ENCODE data around the gene SRP54.
A peak's percentile ranks its signal among the peaks of the same experiment; 100 is the strongest.

Gene SRP54

DNA sequence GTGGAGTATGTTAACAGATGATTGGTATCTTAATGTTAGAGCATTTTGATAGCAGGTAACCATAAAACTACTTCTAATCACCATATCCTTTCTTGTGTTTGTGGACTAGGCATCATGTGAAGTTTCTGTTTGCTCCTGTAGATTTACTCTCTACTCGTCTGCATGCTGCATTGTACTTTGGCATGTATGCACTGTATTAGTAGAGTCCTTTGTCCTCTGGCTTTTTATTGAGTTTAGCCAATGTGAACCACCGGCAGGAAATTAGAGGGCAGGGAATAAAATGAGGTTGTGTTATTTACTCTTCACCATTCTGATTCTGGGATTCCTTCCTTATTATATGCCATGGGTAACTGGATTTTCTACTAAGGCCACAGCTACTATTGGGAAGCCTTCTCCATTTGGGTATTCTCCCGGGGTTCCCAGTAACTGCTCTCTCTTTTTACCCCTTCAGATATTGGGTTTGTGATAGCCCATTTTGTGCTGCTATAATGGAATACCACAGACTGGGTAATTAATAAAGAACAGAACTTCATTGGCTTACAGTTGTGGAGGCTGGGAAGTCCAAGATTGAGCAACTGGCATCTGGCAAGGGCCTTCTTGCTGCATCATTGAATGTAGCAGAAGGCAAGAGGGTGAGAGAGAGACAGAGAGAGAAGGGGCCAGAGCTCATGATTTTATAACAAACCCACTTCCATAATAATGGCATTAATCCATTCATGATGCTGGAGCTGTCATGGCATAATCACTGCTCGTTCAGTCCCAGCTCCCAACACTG, 85.6 kb downstream of the SRP54 start:
- H3K4me1 Mint-ChIP-seq: peaks cover 4% of the 10 kb centered on the region
- H3K36me3 Mint-ChIP-seq (ENCODE audit: insufficient read depth): peaks cover 31% of the 10 kb centered on the region
- H3K27me3 Mint-ChIP-seq: no peaks in the 10 kb centered on the region
- H3K27ac Mint-ChIP-seq (ENCODE audit: low read depth): peak overlapping the region; percentile 7
- no peak overlapping the region for H3K4me3 Mint-ChIP-seq
- no peak for ATAC-seq (replicated peaks; ENCODE audit: extremely low read depth, poor library complexity, severe bottlenecking)
- no peaks in the 10 kb centered on the region for H3K9me3 Mint-ChIP-seq
- DNase-seq (ENCODE audit: low spot score in 2 of 2): no peak

DNA sequence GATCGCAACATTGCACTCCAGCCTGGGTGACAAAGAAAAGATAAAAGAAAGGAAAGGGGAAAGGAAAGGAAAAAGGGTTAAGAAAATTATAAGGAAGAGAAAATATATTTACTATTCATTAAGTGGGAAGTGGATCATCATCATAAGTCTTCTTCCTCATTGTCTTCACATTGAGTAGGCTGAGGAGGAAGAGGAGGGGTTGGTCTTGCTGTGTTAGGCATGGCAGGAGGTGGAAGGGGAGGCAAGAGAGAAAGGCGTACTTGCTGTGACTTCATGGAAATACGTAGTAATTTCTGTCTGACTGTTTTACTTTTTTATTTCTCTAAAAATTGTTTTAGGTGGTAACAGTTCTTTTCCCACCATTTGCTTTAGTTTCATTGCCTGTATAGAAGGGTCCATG, 89.4 kb downstream of the SRP54 start:
- Mint-ChIP-seq H3K9me3 (no peaks in the 10 kb centered on the region), H3K36me3 (ENCODE audit: insufficient read depth) (peaks cover 32% of the 10 kb centered on the region), H3K27me3 (no peaks in the 10 kb centered on the region), H3K27ac (ENCODE audit: low read depth) (no peak overlapping the region), H3K4me1 (peaks cover 1% of the 10 kb centered on the region), H3K4me3 (no peak overlapping the region)
- no peak for DNase-seq (ENCODE audit: low spot score in 2 of 2)
- ATAC-seq (replicated peaks; ENCODE audit: extremely low read depth, poor library complexity, severe bottlenecking): no peak

DNA sequence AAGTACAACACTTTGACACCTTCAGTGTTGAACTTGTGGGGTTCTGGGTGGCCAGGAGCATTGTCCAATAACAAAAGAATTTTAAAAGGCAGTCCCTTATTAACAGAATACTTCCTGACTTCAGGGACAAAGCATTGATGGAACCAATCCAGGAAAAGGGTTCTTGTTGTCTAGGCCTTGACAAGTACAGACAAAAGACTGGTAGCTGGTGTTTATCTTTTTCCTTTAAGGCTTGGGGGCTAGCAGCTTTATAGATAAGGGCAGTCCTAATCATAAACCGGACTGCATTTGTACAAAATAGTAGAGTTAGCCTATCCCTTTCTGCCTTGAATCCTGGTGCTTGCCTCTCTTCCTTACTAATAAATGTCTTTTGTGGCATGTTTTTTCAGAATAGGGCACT, 90.7 kb downstream of the SRP54 start:
- H3K4me1 Mint-ChIP-seq: no peaks in the 10 kb centered on the region
- DNase-seq (ENCODE audit: low spot score in 2 of 2): no peak

DNA sequence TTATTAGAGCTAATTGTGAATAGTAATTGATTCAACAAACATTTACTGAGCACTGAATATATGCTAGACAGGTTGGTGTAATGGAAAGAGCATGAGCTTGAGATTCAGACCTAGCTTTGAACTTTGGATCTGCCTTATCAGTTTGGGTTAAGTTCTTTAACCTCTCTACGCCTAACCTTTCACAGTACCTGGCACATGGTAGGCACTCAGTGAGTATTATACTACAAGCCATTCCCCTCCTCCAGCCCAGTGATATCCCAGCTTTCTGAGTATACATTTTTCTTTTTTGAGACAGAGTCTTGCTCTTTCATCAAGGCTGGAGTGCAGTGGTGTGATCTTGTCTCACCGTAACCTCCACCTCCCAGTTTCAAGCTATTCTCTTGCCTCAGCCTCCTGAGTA, 95.3 kb downstream of the SRP54 start:
- peak overlapping the region; percentile 32 for H3K27ac Mint-ChIP-seq (ENCODE audit: low read depth)
- no peaks in the 10 kb centered on the region for H3K9me3 Mint-ChIP-seq
- ATAC-seq (replicated peaks; ENCODE audit: extremely low read depth, poor library complexity, severe bottlenecking): no peak
- no peak for DNase-seq (ENCODE audit: low spot score in 2 of 2)
- peaks cover 30% of the 10 kb centered on the region for H3K36me3 Mint-ChIP-seq (ENCODE audit: insufficient read depth)
- no peaks in the 10 kb centered on the region for H3K27me3 Mint-ChIP-seq
- H3K4me3 Mint-ChIP-seq: no peak overlapping the region
- H3K4me1 Mint-ChIP-seq: no peaks in the 10 kb centered on the region

More for the DNA sequence above, 90.7 kb downstream of the SRP54 start:
- Mint-ChIP-seq H3K9me3 (no peaks in the 10 kb centered on the region), H3K27ac (ENCODE audit: low read depth) (no peak overlapping the region), H3K27me3 (no peaks in the 10 kb centered on the region), H3K36me3 (ENCODE audit: insufficient read depth) (peaks cover 29% of the 10 kb centered on the region), H3K4me3 (no peak overlapping the region)
- ATAC-seq (replicated peaks; ENCODE audit: extremely low read depth, poor library complexity, severe bottlenecking): no peak
